Muscle of back (tissue), 11 donors: ENCODE measurements around the gene C19orf81. TPM values are rescaled to one million over a fixed set of nuclear protein-coding genes. Genes with fewer than 3 reads are reported as not detected.

ENCODE experiments used
- DNase-seq, 3 donors: peaks; one replicate each; pipeline versions ENCODE4 v3.0.0 to v3.0.0-alpha.2; 2013
- polyA plus RNA-seq, 10 donors: library from polyadenylated mRNA; unstranded; fragments of 120-200 nt; gene quantifications; one replicate each; pipeline ENCODE4 v1.2.1, GENCODE V29; 2013; ENCODE audit not compliant: insufficient read length in 10 of 10

Gene C19orf81
- polyA plus RNA-seq, 10 donors, result 0.65 to 3.1 (median 1.3) TPM

DNA sequence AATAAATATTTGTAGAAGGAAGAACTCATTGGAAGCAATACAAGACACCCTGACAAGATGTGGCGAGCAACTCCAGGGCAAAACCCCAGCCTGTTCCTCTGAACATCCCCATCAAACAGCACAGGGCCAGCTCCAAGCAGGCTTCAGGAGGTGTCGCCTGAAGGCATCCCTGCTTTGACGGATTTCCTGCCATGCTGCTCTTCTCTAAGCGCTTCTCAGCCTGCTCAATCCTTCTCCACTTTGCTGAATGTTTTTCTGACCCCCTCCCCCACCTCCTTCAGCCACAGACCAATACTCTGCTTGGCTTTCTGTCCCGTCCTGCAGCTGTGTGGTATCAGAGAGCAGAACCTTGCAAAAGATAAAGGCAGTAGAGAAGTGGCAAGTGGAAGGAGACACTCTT lies 28.4 kb downstream of the C19orf81 start:
- DNase-seq, result no peak

DNA sequence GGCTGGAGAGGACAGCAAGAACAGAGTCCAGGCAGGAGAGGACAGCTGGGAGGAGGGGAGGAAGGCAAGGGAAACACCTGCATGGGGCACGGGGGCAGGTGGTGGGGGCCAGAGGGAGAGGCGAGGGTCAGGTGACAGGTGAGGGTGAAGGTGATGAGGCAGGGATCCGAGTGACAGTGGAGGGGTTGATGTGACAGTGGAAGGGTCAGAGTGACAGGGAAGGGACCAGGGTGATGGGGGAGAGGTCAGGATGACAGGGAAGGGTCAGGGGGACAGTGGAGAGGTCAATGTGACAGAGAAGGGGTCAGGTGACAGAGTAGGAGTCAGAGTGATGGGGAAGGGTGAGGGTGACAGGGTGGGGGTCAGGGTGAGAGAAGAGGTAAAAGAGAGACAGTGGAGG lies 29.1 kb downstream of the C19orf81 start:
- DNase-seq, result no peak

DNA sequence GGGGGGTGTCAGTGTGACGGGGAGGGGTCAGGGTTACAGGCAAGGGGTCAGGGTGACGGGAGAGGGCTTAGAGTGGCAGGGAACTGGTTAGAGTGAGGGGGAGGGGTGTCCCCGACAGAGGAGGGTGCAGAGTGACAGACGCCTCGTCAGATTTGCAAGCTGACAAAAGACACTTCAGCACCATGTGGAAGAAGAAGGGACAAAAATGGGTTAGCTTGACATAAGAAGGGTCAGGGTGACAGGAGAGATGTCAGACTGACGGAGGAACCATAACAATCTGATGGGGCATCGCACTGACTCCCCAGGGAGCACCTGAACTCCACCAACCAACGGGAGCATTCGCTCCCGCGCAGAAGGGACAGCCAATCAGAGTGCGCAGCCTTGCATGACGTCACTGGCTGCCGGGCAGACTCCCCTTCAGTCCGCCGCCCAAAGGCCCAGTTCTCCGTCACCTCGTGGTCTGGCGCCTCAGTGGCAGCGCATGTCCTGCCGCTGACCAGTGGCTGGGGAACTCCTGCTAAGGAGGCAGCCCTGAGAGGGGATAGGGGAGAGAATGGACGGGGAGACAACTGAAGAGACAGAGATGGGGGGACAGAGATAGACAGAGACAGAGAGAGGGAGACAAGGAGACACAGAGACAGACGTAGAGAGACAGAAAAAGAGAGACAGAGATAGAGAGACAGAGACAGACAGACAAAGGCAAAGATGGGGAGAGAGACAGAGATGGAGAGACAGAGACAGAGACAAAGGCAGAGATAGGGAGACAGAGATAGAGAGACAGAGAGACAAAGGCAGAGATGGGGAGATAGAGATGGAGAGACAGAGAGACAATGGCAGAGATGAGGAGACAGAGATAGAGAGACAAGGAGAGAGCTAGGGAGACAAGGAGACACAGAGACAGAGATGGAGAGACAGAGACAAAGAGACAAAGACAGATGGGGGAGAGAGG lies 30.2 kb downstream of the C19orf81 start:
- peak; percentile 38 to 85 (median 80) for DNase-seq

DNA sequence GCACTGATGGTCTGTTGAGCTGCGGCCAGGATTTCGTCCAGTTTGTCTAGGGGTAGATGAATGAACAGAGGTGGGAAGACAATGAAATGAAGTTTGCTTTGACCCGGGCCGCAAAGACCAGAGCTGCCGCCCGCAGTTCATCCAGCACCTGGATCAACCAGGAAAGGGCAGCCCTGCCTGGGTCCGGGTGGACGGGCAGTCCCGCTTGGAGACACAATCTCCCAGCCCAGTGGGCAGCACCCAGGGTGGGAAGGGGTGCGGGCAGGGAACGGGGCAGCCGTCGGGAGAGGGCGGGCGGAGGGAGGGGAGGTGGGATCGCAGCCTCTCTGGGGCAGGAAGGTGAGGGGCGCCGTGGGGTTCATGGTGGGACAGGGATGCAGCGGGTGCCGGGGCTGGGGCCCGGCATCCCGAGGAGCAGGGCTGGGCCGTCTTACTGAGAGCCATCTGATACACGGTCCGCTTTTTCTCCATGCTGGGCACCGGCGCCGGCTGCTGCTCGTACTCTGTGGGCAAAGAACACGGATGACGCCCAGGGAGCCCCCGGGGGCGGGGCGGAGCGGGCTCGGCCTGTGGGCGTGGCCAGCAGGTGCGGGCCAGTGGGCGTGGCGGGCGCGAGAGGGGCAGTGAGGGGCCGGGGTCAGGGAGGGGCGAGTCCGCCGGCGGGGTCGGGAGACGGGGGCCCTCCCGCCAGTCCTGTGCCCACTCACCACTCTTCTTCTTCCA lies 37.2 kb downstream of the C19orf81 start:
- DNase-seq, result no peak

DNA sequence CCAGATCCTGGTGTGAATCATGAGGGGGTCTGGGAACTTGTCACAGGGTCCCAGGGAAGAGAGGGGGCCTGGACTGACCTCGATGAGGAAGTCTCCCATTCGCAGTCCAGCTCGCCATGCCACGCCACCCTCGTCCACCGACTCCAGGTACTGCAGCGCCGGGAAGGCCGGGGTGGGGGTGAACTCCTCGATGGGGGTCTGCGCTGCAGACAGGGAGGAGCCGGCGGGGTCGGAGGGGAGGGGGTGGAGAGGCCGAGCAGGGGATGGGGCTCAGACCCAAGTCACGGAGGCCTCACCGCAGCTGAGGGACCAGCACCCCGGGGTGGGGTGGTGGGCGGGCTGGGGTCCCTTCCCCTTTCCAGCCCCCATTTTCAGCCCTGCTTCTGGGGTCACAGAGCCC lies 39.5 kb downstream of the C19orf81 start:
- no peak for DNase-seq

DNA sequence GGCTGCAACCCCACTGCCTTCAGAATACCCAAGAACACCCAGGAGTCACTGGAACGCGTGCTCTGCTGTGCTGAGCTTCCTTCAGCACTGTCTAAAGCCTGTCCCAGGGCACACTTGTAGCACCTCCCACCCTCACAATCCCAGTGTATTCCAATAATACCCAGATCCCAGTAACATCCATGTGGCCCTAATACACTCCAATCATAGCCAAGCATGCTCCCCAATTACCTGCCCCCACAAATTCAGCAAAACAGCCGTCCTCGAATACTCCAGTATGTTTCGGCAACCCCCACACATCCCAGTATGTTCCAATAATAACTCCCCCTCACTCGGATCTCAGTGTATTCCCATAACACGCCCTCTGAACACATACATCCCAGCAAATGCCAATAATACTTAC lies 41.2 kb downstream of the C19orf81 start:
- DNase-seq, result no peak

DNA sequence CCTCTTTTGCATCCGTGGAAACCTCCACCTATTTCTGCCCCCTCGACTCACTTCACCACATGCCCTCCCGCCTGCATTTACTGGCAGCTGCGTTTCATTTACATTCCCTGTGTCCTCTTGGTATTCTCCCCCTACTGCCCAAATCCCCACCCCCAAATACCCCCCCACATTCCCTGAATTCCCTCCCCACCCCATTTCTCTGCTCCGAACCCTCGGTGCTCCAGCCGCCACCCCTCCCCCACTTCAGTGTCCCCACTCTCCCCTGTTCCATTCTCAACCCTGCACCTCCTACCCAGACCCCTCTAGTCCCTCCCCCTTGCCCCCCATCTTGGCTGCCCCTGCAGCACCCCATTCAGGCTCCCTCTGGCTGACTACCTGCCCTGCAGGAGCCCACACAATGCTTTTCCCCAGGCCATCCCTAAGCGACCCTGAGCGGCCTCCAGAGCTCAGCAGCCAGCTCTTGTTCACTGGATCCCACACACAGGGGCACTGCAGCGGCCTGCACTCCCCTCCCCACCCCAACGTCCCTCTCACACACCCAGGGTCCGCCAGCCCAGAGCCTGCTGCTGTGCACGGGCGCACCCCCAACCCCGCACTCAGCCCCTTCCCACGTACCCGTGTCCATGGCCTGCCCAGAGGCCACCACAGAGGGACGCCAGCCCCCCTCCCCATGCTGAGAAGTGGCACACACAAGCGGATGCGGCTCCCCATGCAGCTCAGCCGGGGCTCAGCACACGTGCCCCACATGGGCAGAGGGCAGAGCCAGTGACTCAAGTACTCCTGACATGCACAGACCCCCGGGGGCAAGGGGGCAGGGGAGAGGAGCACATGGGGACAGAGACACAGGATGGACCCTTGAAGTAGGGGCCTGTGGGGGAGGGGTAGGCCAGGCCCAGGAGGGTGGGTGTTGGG lies 44.1 kb downstream of the C19orf81 start:
- DNase-seq, result no peak

DNA sequence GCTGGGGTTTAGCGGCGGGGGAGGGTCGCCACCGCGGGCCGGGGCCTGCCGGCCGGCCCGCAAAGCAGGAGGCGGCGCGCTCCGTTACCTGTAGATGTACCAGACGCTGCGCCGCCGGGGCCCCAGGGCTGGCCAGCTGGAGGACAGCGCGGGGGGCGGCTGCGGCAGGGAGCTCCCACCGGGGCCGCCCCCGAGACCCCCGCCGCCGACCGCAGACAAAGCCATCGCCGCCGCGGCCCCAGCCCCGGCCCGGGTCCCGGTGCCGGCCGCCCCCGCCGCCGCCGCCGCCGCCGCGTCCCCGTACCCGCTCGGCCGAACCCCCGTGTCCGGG lies 45.5 kb downstream of the C19orf81 start:
- DNase-seq, result no peak

DNA sequence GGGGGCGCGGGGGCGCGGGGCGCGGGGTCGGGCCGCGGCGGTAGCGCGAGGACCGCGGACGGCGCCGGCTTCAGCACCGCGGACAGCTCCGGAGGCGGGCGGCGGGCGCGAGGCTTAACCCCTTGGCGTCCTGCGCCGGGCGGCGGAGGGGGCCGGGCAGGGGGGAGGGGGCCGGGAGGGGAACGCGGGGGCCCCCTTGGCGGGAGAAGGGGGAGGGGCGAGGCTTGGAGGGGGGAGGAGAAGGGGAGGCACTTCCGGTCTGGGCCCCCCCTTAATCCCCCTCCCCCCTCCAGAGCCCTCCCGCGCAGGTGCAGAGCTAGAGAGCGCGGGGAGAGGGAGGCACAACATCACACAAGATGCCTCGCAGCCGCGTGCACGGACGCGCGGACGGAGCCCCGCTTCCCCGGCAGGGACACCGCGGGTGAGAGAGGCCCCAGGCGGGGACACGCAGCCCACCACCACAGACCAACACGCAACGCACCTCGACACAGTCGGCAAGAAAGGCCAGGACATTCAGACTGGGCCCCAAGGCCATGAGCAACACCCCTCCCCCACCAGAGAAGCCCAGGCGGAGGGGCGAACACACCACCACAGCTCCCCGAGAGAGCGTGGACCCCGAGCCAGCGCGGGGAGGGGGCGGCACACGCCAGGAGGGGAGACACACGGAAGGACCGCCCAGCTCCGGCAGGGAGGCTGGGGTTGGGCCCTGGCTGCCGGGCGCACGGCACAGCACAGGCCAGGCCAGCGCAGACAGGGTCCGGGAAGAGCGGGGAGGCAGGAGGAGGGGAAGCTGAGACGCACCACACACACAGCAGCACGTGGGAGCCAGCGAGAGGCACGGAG lies 46.2 kb downstream of the C19orf81 start:
- peak in 2 of 3 donors; percentile 47 to 49 for DNase-seq

DNA sequence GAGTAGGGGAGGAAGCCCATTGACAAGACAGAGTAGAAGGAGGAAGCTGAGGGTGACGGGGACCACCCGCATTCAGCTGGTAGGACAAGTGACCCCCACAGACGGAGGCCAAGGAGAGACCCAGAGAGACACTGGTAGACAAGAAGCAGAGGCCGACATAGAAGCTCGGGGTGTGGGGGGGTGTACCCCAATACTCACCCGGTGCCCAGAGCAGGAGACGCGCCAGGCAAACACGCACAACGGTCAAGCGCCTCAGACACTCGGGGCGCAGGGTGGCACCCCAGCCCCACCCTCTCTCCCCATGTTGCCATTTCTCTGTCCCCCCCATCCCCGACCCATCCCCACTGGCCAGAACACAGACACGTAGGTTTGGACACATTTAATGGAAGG lies 46.8 kb downstream of the C19orf81 start:
- DNase-seq, result no peak

DNA sequence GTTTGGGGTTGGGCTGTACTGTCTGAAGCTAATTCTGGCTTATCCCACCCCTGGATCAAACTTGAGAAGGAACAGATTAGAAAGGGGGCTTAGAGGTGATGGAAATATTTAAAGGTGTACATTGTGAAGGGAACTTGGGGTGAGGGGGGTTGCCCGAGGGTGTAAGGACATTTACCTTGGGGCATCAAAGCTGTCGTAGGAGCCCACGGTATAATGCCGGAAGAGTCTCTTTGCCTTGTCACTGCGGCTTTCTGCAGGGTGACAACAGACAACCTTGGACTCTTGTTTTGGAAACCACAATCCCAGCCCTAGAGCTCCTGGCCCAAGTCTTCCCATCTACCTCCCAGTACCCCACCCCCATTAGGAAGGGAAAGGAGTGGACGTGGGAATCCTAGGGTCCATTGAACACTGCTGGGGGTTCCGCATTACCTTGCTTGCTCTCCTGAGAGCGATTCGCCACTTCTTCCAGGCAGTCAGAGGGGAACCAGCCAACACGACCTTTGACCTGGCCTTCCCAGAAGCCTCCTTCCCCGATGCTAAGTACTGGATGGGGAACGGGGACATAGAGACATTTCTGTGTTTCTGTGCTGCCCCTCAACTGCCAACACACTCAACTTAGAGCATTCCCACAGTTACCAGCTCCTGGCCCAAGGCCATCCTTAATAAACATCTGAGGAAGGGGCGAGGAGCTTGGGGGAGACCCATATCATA lies 48.3 kb downstream of the C19orf81 start:
- no peak for DNase-seq

DNA sequence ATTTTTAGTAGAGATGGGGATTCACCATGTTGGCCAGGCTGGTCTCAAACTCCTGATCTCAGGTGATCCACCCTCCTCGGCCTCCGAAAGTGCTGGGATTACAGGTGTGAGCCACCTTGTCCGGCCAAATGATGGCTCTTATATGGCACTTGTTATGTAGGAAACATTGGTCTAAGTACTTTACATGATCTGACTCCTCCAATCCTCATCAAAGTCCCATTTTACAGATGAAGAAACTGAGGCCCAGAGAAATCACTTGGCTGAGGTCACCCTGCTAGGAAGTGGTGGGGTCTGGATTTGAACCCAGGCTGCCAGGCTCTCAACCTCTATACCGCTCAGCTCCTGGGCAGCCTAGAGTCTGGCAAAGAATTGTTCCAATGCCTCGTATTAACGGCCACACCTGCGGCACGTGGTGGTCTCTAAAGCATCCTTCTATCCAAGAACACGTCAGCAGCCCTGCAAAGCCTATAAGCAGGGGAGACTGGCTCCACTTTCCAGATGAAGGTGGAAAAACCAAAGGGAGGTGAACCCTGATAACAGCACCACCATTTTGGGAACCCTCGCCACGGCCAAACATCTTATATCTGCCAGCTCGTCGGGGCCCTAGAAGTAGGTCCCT lies 52.2 kb downstream of the C19orf81 start:
- DNase-seq, result no peak

DNA sequence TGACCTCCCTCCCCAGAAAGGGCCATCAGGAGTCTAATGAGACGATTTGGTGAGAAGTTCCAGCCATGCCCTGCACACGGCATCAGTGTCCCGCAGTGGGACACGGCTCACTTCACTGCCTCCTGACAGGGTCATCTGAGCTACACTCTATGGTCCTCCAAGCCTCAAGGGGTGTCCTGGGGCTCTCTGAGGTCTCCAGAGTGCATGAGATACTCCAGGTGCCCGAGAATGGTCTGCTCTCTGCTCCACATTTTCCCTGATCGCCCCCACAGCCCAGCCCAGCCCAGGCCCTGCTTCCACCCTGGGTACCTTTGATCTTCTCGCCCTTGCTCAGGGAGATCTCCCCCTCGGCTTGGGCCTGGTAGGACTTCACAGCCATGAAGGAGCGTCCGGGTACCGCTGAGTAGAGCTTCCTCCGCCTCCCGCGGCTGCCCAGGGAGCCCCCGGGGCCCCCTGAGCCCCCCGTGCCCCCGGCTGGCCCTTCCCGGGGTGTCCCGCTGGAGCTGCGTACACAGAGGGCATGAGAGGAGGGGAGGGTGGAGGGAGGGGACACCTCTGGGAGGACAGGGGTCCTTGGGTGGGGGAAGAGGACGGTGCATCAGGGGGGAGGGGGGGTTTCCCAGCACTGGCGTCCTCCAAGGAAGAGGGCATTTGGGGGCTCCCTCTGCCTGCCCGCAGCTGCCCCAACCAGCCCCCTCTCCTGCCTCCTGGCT lies 53.1 kb downstream of the C19orf81 start:
- DNase-seq, result no peak

DNA sequence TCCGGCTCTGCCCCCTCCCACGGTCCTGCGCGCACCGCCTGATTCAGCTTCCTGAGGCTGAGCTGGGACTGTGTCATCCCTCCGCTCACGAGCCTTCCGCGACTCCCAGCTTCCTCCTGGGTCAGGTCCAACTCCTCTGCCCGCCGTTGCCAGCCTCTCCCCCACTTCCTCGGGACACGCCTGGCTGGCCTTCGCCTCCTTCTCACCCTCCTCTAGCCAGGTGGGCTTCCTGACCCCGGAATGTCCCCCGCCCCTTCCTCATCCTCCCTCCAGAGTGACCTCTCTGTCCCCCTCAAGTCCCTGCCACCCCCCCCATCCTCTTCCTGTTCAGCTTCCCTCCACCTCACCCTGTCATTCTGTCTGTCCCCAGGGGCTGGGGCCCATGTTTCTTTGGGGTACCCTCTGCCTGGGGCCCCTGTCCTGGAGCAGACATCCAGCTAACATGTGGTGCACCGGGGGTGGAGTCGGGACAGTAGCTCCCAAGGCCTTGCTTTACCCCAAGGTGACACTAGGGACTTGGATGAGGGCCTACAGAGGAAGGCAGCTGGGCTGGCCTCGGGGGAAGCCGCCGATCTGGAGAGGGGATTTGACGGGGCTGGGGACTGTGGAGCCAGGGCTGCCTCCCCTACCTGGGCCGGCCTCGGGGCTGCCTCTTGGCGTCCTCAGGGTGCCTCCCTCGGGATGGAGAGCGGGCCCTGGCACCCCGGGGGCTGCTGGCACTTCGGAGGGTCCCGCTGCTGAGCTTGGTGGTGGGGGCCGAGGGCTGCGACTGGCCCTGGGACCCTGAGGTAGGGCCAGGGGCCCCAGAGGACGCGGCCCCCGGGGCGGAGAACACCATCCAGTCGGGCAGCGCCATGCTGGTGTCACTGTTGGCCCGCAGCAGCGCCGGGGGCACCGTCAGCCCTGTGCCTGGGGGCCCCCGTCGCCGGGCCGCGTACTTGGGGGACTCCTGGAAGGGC lies 53.9 kb downstream of the C19orf81 start:
- no peak for DNase-seq

DNA sequence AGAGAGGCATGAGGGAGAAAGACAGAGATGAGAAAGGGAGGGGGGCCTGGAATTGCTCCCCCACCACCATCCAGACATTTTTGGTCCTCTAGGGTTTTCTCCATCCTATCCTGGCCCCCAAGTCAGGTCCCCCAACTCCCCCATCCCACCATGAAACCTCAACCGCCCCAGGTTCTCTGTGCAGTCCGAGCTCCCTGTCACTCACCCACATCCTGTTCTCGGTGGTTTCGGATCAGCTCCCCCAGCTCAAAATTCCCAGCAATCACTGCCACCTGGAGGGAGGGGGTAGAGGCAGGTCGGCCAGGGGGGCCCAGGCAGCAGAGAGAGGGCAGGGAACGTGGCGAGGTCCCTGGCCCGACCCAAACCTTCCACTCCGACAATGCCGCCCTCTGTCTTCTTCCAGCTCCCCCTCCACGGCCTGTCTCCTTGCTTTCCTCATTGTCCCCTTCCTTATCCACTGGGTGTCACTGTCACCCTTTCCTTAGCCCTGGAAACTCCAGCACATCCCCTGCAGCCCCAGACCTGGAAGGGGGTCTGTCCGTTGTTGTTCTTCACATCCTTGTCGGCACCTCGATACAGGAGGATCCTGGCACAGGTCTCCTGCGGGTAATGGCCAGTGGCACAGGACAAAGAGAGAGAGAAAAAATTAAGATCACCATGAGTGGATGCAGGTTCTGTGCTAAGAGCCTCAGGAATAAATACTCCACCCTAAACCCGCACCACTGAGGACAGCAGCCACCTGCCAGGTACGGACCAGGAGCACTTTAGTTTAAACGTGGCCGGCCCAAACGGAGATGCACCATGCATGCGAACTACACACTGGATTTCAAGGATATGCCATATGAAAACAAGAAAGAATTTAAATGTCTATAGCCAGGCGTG lies 54.9 kb downstream of the C19orf81 start:
- DNase-seq, result peak in 1 of 3 donors; percentile 30

DNA sequence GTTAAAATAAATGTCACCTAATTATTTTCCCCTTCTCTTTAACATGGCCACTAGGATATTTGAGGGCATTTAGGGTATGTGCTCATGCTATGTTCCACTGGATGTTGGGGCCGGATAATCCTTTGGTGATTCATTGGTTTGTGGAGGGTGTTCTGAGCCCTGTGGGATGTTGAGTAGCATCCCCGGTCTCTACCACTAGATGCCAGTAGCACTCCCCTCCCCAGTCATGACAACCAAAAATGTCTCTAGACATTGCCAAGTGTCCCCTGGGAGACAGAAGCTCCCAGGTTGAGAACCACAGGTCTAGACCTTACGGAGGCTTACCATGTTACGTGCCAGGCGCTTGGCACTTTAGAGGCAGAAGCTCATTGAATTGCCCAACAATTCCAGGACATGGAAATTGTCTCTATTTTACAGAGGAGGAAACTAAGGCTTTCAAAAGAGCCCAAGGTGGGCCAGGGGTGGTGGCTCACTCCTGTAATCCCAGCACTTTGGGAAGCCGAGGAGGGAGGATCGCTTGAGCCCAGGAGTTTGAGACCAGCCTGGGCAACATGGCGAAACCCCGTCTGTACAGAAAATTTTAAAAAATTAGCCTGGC lies 56.3 kb downstream of the C19orf81 start:
- no peak for DNase-seq

DNA sequence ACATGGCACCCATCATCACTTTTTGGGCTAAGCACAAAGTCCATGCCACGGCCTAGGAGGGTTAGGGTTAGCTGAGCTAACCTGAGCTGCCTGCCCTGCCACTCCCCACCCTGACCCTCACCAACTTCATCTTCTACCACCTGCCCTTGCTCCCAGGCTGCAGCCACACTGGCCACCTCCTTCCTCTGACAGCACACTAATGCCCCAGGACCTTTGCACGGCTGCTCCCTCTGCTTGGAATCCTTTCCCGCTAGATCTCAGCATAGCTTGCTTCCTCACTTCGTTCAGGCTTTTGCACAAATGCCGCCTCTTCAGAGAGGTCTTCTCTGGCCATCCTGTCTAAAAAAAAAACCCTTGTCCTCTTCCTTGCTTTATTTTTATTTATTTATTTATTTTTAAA lies 57.1 kb downstream of the C19orf81 start:
- DNase-seq, result no peak
